ENCODE measurements around the gene SLC25A29.

DNA sequence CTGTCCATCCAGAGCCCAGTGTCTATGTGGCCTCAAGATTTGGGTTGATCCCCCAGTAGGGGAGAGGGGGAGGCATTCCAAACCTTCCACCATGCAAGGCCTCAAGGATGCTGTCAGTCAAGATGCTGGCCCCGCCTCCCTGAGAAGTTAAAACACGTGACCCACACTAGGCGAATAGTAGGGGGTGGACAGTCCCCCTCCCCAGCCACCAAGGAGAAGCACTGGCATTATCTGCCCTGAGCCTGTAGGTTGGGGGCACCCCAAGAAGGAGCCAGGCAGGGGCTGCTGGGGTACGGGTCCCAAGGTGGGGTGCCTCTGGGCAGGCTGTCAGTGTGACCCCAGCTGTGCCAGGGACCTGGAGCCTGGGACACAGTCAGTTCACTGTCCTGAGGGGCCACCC lies 2.3 kb downstream of the SLC25A29 start:
- TF ChIP-seq, protein P1, sequence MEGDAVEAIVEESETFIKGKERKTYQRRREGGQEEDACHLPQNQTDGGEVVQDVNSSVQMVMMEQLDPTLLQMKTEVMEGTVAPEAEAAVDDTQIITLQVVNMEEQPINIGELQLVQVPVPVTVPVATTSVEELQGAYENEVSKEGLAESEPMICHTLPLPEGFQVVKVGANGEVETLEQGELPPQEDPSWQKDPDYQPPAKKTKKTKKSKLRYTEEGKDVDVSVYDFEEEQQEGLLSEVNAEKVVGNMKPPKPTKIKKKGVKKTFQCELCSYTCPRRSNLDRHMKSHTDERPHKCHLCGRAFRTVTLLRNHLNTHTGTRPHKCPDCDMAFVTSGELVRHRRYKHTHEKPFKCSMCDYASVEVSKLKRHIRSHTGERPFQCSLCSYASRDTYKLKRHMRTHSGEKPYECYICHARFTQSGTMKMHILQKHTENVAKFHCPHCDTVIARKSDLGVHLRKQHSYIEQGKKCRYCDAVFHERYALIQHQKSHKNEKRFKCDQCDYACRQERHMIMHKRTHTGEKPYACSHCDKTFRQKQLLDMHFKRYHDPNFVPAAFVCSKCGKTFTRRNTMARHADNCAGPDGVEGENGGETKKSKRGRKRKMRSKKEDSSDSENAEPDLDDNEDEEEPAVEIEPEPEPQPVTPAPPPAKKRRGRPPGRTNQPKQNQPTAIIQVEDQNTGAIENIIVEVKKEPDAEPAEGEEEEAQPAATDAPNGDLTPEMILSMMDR (IDR thresholded peaks at IDR 0.05): no peak
- no peak for TF ChIP-seq POLR2A (IDR thresholded peaks at IDR 0.05)

Measured in adrenal gland (tissue), 5 donors.